NCI-H146 (cell line): Measurements from ENCODE around the gene MBOAT1.
"Not testable (repeated sequence)": the region's sequence is repeated elsewhere in the genome, so short reads cannot be mapped to it uniquely, and the experiment has no call there.

Source experiments
- DNase-seq: peaks from one replicate; lab custom pipeline; 2025; lab: John Stamatoyannopoulos, UW

The MBOAT1 gene

GRCh38 chr6:20212392-20213111, at the start of gene MBOAT1:
Gene MBOAT1 (minus strand): TSS chr6:20212469. CDS start chr6:20212234, 235 bp downstream.
- peak; percentile 91 for DNase-seq

GRCh38 chr6:20261685-20262084, 49.4 kb upstream of the MBOAT1 start:
- no peak for DNase-seq

- DNase-seq: no peak
These were observed 48.1 kb upstream of the MBOAT1 start for GRCh38 chr6:20260360-20260759.

- DNase-seq: no peak
These were observed 47.2 kb upstream of the MBOAT1 start for GRCh38 chr6:20259316-20260049.

- DNase-seq: no peak
These were observed 43.2 kb upstream of the MBOAT1 start for GRCh38 chr6:20255428-20255827.

GRCh38 chr6:20254295-20254694, 42.0 kb upstream of the MBOAT1 start:
- DNase-seq: no peak

- DNase-seq: no peak
These were observed 40.8 kb upstream of the MBOAT1 start for GRCh38 chr6:20253021-20253420.

- no peak for DNase-seq
These were observed 40.0 kb upstream of the MBOAT1 start for GRCh38 chr6:20252311-20252710.

GRCh38 chr6:20251525-20251924, 39.3 kb upstream of the MBOAT1 start:
- DNase-seq: no peak

GRCh38 chr6:20246125-20246524, 33.9 kb upstream of the MBOAT1 start:
- peak; percentile 77 for DNase-seq

- DNase-seq: not testable (repeated sequence)
These were observed 32.8 kb upstream of the MBOAT1 start for GRCh38 chr6:20244807-20245681.

GRCh38 chr6:20243288-20243687, 31.0 kb upstream of the MBOAT1 start:
- DNase-seq: no peak

GRCh38 chr6:20242397-20242796, 30.1 kb upstream of the MBOAT1 start:
- no peak for DNase-seq

GRCh38 chr6:20241102-20241501, 28.8 kb upstream of the MBOAT1 start:
- DNase-seq: no peak

GRCh38 chr6:20238688-20239587, 26.7 kb upstream of the MBOAT1 start:
- no peak for DNase-seq

GRCh38 chr6:20237677-20238460, 25.6 kb upstream of the MBOAT1 start:
- DNase-seq: no peak

- DNase-seq: no peak
These were observed 24.8 kb upstream of the MBOAT1 start for GRCh38 chr6:20236909-20237600.

GRCh38 chr6:20236344-20236743, 24.1 kb upstream of the MBOAT1 start:
- DNase-seq: no peak

- no peak for DNase-seq
These were observed 22.8 kb upstream of the MBOAT1 start for GRCh38 chr6:20235041-20235440.

- no peak for DNase-seq
These were observed 21.9 kb upstream of the MBOAT1 start for GRCh38 chr6:20234136-20234535.
